ENCODE measurements around the gene ZBTB46.

Gene ZBTB46

DNA sequence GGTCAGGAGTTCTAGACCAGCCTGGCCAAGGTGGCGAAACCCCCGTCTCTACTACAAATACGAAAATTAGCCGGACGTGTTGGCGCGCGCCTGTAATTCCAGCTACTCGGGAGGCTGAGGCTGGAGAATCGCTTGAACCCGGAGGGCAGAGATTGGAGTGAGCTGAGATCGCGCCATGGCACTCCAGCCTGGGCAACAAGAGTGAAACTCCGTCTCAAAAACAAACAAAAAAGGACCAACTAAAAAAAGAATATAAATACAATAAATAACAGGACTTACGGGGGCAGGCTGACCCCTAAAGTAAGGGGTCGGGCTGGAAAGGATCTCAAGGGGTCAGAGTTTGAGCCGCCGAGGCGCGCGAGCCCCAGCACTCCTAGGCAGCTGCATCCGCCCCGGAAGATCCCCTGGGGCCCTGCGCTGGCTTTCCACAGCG lies 33.5 kb upstream of the ZBTB46 start:
- TF ChIP-seq, protein P1, sequence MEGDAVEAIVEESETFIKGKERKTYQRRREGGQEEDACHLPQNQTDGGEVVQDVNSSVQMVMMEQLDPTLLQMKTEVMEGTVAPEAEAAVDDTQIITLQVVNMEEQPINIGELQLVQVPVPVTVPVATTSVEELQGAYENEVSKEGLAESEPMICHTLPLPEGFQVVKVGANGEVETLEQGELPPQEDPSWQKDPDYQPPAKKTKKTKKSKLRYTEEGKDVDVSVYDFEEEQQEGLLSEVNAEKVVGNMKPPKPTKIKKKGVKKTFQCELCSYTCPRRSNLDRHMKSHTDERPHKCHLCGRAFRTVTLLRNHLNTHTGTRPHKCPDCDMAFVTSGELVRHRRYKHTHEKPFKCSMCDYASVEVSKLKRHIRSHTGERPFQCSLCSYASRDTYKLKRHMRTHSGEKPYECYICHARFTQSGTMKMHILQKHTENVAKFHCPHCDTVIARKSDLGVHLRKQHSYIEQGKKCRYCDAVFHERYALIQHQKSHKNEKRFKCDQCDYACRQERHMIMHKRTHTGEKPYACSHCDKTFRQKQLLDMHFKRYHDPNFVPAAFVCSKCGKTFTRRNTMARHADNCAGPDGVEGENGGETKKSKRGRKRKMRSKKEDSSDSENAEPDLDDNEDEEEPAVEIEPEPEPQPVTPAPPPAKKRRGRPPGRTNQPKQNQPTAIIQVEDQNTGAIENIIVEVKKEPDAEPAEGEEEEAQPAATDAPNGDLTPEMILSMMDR (IDR thresholded peaks at IDR 0.05): no peak

DNA sequence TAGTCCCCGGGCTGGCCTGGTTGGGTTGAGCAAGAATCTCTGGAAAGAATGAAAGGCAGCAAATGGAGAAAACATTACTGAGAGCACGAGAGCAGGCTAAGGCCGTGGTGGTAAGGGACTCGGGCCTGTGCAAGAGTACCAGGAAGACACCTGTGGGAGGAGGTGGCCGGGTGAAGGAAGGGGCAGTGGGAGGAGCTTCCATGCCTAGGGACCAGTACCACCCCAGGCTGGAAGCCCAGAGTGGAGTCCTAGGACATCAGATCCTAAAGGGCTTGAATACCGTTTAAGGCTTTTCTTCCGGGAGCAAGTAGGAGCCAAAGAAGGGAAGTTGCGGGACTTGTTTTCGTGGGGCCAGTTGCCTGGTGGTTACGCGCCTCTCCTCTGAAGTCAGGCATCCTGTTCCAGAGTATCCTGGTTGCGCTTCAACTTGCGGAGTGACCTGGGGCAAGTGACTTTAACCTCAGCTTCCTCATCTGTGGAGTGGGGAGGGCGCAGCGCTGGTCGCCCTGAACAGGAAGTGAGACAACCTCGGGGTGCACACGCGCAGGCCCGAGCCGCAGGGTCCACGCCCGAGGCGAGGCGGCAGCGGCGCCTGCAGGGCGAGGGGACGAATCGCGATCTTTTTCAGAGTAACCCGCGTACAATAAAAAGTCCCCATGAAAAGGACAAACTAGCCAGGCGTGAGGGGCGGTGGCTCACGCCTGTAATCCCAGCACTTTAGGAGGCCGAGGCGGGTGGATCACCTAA lies 32.9 kb upstream of the ZBTB46 start:
- TF ChIP-seq, protein P1 (IDR thresholded peaks at IDR 0.05): peak; percentile 58

DNA sequence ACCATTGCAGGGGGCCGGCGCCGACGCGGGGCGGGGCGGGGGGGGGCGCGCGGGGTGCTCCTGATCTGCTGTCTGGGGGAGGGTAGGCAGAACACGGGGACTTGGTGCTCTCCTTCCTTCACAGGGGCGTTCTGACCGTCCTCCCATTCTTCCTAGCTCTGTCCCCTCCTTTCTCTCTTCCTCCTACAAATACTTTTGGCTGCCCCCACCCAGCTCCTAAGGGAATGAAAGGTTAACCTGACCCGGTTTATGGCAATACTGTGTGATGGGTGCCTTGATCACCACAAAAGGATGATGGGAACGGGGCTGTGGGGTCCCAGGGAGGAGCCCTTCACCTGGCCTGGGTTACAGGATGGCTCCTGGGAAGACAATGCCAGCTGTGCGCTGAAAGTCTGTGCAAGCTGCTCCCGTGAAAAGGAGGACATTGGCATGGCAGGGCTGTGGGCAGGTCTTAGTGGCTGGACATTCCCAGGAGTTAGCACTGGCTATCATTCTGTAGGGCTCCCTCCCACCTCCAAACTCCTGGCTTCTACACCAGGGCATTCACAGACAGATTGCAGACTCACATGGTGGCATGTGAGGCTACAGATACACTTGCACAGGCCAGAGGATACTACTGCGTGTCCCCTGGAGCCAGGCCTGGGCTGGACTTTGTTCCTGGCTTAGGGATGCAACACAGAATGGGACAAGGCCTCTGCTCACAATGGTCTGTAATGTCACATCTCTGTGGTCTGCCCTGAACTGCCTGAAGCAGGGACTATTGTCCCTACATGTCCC lies 32.1 kb upstream of the ZBTB46 start:
- TF ChIP-seq, protein P1 (IDR thresholded peaks at IDR 0.05): no peak

DNA sequence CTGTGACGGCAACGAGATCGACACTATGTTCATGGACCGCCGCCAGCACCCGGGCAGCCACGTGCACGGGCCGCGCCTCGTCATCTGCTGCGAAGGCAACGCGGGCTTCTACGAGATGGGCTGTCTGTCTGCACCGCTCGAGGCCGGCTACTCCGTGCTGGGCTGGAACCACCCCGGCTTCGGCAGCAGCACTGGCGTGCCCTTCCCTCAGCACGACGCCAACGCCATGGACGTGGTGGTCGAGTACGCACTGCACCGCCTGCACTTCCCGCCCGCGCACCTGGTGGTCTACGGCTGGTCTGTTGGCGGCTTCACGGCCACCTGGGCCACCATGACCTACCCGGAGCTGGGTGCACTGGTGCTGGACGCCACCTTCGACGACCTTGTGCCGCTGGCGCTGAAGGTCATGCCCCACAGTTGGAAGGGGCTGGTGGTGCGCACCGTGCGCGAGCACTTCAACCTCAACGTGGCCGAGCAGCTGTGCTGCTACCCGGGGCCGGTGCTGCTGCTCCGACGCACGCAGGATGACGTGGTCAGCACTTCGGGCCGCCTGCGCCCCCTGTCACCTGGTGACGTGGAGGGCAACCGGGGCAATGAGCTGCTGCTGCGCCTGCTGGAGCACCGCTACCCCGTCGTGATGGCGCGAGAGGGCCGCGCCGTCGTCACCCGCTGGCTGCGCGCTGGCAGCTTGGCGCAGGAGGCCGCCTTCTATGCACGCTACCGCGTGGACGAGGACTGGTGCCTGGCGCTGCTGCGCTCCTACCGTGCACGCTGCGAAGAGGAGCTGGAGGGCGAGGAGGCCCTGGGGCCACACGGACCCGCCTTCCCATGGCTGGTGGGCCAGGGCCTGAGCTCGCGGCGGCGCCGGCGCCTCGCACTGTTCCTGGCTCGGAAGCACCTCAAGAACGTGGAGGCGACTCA lies 31.2 kb upstream of the ZBTB46 start:
- TF ChIP-seq, protein P1 (IDR thresholded peaks at IDR 0.05): no peak

DNA sequence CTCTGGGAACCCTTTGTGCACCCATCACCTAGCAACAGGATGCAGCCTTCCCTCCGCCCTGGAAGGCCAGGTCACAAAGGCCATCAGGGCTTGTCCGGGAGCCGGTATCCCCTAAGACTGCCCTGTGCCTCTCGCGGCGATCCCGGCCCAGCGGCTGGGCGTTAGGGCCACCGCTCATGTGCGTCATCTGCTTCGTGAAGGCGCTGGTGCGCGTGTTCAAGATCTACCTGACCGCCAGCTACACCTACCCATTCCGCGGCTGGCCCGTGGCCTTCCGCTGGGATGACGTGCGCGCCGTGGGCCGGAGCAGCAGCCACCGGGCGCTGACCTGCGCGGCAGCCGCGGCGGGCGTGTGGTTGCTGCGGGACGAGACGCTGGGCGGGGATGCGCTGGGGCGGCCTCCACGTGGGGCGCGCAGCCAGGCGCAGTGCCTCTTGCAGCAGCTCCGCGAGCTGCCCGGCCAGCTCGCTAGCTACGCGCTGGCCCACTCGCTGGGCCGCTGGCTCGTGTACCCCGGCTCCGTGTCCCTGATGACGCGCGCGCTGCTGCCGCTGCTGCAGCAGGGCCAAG lies 30.4 kb upstream of the ZBTB46 start, which contains the start of gene ABHD16B:
TSS of gene ABHD16B (plus strand) at position 134 of the 570 bp plus-strand sequence. CDS start at position 177, 43 bp downstream.
- TF ChIP-seq, protein P1 (IDR thresholded peaks at IDR 0.05): no peak

DNA sequence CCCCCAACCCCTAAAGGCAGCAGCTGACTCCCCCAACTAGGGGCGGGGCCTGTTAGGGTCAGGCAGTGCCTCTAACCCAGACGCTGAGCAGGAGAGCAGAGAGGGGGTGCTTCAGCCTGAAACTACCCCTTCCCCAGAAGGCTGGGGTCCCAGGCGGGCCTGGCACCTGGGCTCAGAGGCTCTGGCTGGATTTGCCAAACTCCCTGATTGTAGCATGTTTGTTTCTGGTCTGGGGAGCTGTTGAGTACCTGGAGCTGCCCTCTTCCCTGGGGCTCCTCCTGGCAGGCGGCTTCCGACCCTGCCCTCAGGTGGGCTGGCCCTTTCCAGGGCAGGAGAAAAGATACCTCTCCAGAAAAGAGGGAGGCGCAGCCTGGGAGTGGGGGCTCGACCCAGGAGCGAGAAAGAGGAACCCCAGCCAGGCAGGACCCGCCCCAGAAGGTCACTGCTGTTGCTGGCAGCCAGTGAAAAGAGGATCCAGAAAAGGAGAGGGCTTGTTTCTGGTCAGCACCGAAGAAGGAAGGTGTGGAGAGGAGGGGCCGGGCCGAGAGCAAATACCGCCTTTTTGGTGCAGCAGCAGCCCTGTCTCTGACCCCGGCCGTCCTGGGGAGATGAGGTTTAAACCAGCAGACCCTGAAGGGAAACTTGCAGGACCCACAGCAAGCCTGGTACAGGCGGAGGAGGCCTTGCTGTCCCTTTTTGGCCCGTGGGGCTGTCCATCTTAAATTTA lies 29.4 kb upstream of the ZBTB46 start:
- TF ChIP-seq, protein P1 (IDR thresholded peaks at IDR 0.05): no peak
